GM18502 (cell line): ENCODE measurements around the gene EMP3.
"Not testable (repeated sequence)": the region's sequence is repeated elsewhere in the genome, so short reads cannot be mapped to it uniquely, and the experiment has no call there.

Source experiments
- ATAC-seq: cut with Tn5 transposase; IDR thresholded peaks from one replicate; pipeline ENCODE4 v1.9.1; 2021; ENCODE audit warnings: mild to moderate bottlenecking; ENCODE audit not compliant: unreplicated experiment, poor library complexity

Gene EMP3, protein sequence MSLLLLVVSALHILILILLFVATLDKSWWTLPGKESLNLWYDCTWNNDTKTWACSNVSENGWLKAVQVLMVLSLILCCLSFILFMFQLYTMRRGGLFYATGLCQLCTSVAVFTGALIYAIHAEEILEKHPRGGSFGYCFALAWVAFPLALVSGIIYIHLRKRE

DNA sequence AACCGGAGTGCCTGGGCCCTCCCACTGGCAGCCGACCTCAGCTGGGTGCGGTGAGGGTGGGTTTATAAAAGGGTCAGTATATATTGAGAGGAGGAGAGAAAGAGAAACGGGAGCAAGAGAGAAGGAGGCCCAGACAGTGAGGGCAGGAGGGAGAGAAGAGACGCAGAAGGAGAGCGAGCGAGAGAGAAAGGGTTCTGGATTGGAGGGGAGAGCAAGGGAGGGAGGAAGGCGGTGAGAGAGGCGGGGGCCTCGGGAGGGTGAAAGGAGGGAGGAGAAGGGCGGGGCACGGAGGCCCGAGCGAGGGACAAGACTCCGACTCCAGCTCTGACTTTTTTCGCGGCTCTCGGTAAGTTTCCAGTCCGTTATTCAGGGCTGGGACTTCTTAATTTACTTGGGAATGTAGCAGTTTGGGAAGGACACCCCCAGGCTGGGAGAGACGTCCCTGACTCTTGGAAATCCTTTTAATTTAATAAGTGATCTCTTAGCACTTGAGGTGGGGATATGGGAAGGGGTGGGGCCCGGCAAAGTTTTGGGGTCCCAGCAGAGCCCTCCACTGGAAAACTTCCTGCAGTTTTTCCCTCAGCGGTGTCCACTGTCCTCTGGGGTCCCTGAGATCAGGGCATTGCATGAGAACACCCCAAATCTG lies at the start of gene EMP3:
TSS of gene EMP3 (plus strand) at position 288 of the 646 bp plus-strand sequence. CDS start 1,293 bp downstream, outside the sequence.
- no peak for ATAC-seq

DNA sequence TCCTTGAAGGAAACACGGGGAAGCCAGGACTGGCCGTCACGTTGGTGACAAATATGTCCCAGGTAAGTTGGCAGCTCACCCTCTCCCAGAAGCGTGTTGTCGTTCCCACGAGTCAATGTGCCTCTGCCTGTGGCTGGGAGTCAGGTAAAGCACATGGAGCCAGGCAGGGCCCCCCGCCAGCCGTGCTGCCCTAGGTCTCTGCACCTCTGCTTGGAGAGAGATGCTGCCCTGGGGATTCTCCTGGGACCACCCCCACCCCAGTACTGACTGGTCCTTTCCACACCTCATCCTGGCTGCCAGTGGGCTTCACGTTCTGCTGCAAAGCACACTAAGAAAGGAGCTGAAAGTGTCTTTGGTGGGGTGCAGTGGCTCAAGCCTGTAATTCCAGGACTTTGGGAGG lies 45.6 kb upstream of the EMP3 start:
- no peak for ATAC-seq

DNA sequence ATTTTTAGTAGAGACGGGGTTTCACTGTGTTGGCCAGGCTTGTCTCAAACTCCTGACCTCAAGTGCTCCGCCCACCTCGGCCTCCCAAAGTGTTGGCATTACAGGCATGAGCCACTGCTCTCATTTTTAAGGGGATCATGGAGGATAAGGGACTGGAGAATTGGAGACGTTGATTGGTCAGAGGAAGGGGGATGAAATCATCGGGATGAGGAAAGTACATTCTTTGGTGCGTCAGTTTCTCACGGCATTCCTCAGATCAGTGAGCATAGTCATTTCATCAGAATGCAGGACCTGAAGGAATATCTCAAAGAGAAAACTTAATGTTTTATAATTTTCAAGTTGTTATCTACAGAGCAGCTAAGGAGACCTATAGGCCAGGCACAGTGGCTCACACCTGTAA lies 41.4 kb upstream of the EMP3 start:
- no peak for ATAC-seq

- ATAC-seq: no peak
These were observed 40.5 kb upstream of the EMP3 start for GRCh38 chr19:48284896-48285295.

- no peak for ATAC-seq
These were observed 37.6 kb upstream of the EMP3 start for GRCh38 chr19:48287748-48288147.

DNA sequence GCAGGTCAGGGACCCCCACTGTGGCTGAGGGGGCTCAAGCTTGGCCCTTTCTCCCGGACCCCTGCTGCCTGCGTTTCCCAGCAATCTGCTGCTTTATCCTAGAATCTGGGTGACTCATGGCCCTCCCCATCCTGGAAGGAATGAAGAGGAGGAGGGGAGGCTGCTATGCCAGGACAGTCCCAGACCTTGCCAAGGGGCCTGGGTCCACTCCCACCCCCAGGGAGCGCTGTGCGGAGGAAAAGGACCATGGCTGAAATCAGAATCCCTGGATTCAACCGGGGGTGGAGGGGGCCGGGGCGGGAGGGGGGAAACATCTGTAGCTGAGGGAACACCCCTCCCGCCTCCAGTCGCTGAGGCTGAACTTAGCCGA lies 35.0 kb upstream of the EMP3 start:
- ATAC-seq: no peak

DNA sequence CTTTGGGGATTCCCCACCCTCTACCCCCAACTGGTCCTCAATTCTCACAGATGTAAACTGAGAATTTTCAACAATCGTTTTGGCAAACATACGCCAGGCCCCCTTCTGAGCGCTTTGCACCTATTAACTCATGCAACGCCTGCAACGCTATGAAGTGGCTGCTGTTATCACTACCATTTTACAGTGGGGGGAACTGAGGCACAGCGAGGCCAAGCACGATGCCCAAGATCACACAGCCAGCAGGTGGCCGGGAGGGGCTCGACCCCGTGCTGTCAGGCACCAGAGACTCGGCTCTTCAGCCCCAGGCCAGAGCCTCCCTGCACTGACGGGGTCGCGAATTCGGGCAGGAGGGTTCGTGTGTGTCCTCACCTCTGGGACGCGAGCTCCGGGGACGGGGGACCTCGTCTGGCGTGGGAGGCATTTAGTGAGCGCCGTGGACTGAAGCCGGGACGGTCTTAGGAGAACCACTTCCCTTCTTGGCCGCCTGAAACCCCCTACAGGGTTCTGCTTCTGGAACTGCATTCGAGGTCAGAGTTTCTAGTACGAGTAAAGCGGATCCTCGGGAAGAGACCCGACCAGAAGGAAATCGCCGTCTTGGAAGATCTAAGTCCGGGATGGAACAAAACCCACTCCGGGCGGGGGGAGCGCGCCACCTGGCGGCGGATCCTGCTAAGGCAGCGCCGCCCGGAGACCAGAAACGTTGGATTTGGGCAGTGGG lies 34.4 kb upstream of the EMP3 start:
- no peak for ATAC-seq

- ATAC-seq: not testable (repeated sequence)
These were observed 33.9 kb upstream of the EMP3 start for GRCh38 chr19:48291489-48291815.

DNA sequence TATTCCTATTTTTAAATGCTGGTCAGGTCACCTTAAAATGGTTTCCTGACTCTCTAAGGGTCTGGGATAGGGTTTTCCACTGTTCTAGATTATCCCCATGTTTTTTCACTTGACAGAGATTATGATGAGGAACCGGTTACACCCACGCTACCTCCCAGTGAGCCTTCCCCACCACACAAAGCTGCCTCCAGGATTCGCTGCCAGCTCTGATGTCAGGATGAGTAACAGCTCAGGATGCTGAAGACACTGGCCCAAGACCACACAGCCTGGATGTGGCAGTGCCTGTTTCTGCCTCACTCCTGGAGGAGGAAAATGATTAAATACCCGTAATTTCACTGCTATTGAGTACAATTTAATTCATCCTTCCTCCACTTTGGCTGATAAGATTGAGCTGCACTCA lies 32.6 kb upstream of the EMP3 start:
- ATAC-seq: no peak

GRCh38 chr19:48295458-48295857 lies 29.9 kb upstream of the EMP3 start:
- ATAC-seq: no peak

GRCh38 chr19:48296963-48297734 lies 28.2 kb upstream of the EMP3 start:
- ATAC-seq: no peak

DNA sequence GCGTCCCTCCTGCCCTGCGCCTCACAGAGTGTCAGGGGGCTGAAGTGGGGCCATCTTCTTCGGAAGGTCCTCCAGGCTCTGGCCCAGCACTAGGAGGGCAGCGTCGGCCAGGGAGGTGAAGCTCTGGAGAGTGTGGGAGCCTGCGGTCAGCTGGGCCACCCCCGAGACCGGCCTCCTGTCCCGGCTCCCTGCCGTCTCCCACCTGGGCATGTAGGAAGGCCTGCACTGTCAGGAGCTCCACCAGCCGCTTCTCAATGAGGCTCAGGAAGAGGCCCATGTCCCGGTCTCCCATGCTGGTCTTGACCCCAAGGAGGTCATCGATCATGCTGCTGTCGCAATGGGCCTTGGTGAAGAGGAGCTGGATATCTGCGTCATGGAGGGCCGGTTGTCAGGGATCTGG lies 27.4 kb upstream of the EMP3 start:
- no peak for ATAC-seq

DNA sequence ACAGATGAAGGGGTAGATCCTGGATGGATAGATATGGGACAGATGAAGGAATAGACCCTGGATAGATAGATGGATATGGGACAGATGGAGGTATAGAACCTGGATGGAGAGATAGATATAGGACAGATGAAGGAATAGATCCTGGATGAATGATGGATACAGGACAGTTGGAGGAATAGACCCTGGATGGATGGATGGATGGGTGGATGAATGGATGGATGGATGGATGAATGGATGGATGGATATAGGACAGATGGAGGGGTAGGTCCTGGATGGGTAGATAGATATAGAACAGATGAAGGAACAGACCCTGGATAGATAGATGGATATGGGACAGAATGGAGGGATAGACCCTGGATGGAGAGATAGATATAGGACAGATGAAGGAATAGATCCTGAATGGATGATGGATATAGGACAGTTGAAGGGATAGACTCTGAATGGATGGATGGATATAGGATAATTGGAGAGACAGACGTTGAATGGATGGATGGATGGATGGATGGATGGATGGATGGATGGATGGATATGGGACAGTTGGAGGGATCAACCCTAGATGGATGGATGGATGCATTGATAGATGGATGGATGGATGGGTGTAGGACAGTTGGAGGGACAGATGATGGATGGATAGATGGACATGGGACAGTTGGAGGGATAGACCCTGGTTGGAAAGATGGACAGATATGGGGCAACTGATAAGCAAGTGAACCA lies 23.3 kb upstream of the EMP3 start:
- ATAC-seq: no peak

- ATAC-seq: no peak
These were observed 22.8 kb upstream of the EMP3 start for GRCh38 chr19:48302600-48302959.

DNA sequence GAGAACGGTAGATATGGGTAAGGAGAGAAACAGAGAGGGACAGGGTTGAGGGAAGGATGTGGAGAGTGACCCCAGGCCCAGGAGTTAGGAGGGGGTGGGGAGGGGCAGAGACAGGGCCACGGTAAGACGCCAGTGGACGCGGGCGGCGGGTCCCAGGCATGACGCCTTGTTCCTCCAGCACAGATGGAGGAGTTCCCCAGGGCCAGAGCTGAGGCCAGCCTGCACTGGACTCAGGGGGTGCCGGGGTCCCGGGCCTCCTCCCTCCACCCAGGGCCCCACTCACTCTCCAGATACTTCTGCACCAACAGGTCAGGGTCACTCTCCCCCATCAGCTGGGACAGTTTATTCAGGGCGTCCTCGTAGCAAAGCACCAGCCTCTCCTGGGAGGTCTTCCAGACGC lies 22.0 kb upstream of the EMP3 start:
- no peak for ATAC-seq

DNA sequence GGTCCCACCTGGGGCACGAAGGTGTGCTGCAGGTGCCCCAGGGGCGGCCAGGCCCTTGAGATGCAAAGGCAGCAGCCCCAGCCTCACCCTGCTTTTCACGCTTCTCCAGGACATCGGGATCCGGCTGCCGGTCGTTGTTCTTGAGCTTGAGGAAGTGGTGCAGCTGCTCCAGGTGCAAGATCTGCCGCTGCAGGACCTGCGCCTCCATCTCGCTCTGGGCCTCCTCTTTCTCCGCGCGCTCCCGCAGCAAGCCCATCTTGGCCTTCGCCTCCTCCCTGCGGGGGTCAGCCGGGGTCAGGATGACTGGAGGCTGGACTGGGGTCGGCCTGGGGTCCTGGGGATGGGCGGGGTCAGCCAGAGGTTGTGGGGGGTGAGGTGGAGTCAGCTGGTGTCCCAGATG lies 21.5 kb upstream of the EMP3 start:
- no peak for ATAC-seq

- no peak for ATAC-seq
These were observed 16.4 kb upstream of the EMP3 start for GRCh38 chr19:48308631-48309586.

DNA sequence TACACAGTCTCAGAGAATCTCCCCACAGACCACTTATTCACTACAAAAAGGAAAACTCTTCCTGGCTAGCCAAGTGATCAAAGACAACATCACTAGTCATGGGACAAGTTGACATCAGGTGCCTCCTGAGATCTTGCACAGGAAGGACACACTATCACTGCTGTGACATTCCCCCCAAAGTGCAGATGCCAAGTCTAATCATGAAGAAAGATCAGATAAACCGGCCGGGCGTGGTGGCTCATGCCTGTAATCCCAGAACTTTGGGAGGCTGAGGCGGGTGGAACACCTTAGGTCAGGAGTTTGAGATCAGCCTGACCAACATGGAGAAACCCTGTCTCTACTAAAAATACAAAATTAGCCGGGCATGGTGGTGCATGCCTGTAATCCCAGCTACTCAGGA lies 15.6 kb upstream of the EMP3 start:
- ATAC-seq: not testable (repeated sequence)

- no peak for ATAC-seq
These were observed 15.1 kb upstream of the EMP3 start for GRCh38 chr19:48310227-48310626.

GRCh38 chr19:48311384-48311783 lies 14.0 kb upstream of the EMP3 start:
- ATAC-seq: no peak
